Suprapubic skin (tissue), 4 donors: ENCODE results near the gene DZIP1L. TPM values are rescaled to one million over a fixed set of nuclear protein-coding genes. Genes with fewer than 3 reads are reported as not detected.

Experiments used
- DNase-seq, 2 donors: peaks; one replicate each; pipeline ENCODE4 v3.0.0-alpha.2; 2019; ENCODE audit warnings: low spot score in 2 of 2
- H3K27ac ChIP-seq: fragments of 200-600 bp; sonication (generic); one replicate; pipeline ENCODE4 v1.5.1; 2019
- H3K27me3 ChIP-seq: fragments of 200-600 bp; sonication (generic); one replicate; pipeline ENCODE4 v1.5.1; 2019
- H3K36me3 ChIP-seq: fragments of 200-600 bp; sonication (generic); one replicate; pipeline ENCODE4 v1.5.1; 2019
- H3K4me1 ChIP-seq: fragments of 200-600 bp; sonication (generic); one replicate; pipeline ENCODE4 v1.5.1; 2019
- H3K4me3 ChIP-seq: fragments of 200-600 bp; sonication (generic); one replicate; pipeline ENCODE4 v1.5.1; 2019; ENCODE audit warnings: mild to moderate bottlenecking
- H3K9me3 ChIP-seq: fragments of 200-600 bp; sonication (generic); one replicate; pipeline ENCODE4 v1.5.1; 2019
- EP300 ChIP-seq: sonication (generic); formaldehyde crosslinking; IDR thresholded peaks from one replicate; pipeline ENCODE4 v1.6.1; 2017; ENCODE audit warnings: antibody characterized with exemption
- POLR2A ChIP-seq, 2 donors: fragments of 450-650 bp; IDR thresholded peaks; one replicate each; pipeline ENCODE4 v1.6.1; 2017; ENCODE audit warnings: antibody characterized with exemption in 2 of 2, mild to moderate bottlenecking in 2 of 2, moderate library complexity in 2 of 2
- POLR2AphosphoS5 ChIP-seq, 3 donors: sonication (generic); formaldehyde crosslinking; IDR thresholded peaks; one replicate each; pipeline ENCODE4 v1.6.1; 2017; ENCODE audit warnings: antibody characterized with exemption in 3 of 3
- WGBS: methylation state at CpG from one replicate; pipeline ENCODE4 v1.1.5; 2018; 5-methylcytosine and 5-hydroxymethylcytosine counted together
- total RNA-seq, 4 donors: library from RNA; depleted of rRNA; stranded (reverse); fragments of >200 nt; gene quantifications; one replicate each; pipeline ENCODE4 v1.1.0, GENCODE V29; 2016
- TF ChIP-seq, protein P1 (sequence below), 2 donors: fragments of 200-600 bp in 1 of 2; fragments of 450-650 bp in 1 of 2; sonication (generic) in 1 of 2; IDR thresholded peaks; one replicate each; pipeline ENCODE4 v1.5.1; 2016 to 2019; ENCODE audit warnings: antibody characterized with exemption in 2 of 2, mild to moderate bottlenecking in 1 of 2, moderate library complexity in 1 of 2

DZIP1L gene
- total RNA-seq, 4 donors from 2014 or later = 16.4 to 129 (median 18.3) TPM

DNA sequence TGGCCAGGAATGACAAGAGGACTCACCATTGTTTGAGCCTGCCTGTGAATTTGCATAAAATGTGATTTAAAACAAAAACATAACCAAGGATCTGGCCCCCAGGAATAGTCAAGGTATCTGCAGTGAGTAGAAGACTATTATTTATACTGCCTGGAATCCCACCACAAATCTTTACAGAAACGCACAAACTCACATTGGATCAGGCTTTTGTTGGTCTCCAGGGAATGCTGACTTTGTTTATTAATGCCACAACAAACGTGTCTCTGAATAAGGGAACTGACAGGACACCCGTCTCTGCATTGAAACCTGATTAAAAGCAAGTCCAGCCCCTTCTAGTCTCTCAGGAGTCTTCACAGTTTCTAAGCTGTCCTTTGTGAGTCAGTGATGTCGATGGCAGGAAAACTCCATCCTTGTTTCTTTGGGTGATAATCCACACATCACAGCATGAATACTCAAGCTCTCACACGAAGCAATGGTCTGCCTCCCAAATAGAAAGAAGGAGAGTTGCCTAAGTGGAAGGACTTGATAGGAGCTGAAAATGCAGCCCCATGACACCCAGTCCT, 67.7 kb downstream of the DZIP1L start:
- 78% methylated on average over 5 of the region's 5 CpGs for WGBS
- H3K9me3 ChIP-seq = no peaks in the 10 kb centered on the region
- H3K27ac ChIP-seq = no peak overlapping the region
- H3K4me1 ChIP-seq = peaks cover 3% of the 10 kb centered on the region
- H3K4me3 ChIP-seq = no peak overlapping the region
- no peak for DNase-seq
- peaks cover 6% of the 10 kb centered on the region for H3K36me3 ChIP-seq
- TF ChIP-seq POLR2A (IDR thresholded peaks at IDR 0.05) (no peak), EP300 (no peak), POLR2AphosphoS5 (IDR thresholded peaks at IDR 0.05) (no peak)
- TF ChIP-seq, protein P1, sequence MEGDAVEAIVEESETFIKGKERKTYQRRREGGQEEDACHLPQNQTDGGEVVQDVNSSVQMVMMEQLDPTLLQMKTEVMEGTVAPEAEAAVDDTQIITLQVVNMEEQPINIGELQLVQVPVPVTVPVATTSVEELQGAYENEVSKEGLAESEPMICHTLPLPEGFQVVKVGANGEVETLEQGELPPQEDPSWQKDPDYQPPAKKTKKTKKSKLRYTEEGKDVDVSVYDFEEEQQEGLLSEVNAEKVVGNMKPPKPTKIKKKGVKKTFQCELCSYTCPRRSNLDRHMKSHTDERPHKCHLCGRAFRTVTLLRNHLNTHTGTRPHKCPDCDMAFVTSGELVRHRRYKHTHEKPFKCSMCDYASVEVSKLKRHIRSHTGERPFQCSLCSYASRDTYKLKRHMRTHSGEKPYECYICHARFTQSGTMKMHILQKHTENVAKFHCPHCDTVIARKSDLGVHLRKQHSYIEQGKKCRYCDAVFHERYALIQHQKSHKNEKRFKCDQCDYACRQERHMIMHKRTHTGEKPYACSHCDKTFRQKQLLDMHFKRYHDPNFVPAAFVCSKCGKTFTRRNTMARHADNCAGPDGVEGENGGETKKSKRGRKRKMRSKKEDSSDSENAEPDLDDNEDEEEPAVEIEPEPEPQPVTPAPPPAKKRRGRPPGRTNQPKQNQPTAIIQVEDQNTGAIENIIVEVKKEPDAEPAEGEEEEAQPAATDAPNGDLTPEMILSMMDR (IDR thresholded peaks at IDR 0.05) = no peak
- no peaks in the 10 kb centered on the region for H3K27me3 ChIP-seq

- Histone ChIP-seq H3K36me3 (peaks cover 6% of the 10 kb centered on the region), H3K27me3 (no peaks in the 10 kb centered on the region), H3K9me3 (no peaks in the 10 kb centered on the region), H3K4me1 (peaks cover 3% of the 10 kb centered on the region), H3K27ac (no peak overlapping the region), H3K4me3 (no peak overlapping the region)
- DNase-seq = no peak
- no peak for TF ChIP-seq POLR2AphosphoS5 (IDR thresholded peaks at IDR 0.05)
- TF ChIP-seq EP300 = no peak
- no peak for TF ChIP-seq POLR2A (IDR thresholded peaks at IDR 0.05)
- TF ChIP-seq, protein P1 (IDR thresholded peaks at IDR 0.05) = no peak
- 50% methylated on average over 3 of the region's 3 CpGs for WGBS
These were observed 68.5 kb downstream of the DZIP1L start for GRCh38 chr3:138046955-138047354.

GRCh38 chr3:138046085-138046484, 69.3 kb downstream of the DZIP1L start:
- H3K4me1 ChIP-seq = peaks cover 3% of the 10 kb centered on the region
- H3K9me3 ChIP-seq = no peaks in the 10 kb centered on the region
- H3K27ac ChIP-seq = no peak overlapping the region
- TF ChIP-seq EP300 (no peak), POLR2AphosphoS5 (IDR thresholded peaks at IDR 0.05) (no peak)
- TF ChIP-seq, protein P1 (IDR thresholded peaks at IDR 0.05) = no peak
- peaks cover 6% of the 10 kb centered on the region for H3K36me3 ChIP-seq
- no peaks in the 10 kb centered on the region for H3K27me3 ChIP-seq
- DNase-seq = no peak
- no peak overlapping the region for H3K4me3 ChIP-seq
- 92% methylated on average over 3 of the region's 3 CpGs for WGBS

DNA sequence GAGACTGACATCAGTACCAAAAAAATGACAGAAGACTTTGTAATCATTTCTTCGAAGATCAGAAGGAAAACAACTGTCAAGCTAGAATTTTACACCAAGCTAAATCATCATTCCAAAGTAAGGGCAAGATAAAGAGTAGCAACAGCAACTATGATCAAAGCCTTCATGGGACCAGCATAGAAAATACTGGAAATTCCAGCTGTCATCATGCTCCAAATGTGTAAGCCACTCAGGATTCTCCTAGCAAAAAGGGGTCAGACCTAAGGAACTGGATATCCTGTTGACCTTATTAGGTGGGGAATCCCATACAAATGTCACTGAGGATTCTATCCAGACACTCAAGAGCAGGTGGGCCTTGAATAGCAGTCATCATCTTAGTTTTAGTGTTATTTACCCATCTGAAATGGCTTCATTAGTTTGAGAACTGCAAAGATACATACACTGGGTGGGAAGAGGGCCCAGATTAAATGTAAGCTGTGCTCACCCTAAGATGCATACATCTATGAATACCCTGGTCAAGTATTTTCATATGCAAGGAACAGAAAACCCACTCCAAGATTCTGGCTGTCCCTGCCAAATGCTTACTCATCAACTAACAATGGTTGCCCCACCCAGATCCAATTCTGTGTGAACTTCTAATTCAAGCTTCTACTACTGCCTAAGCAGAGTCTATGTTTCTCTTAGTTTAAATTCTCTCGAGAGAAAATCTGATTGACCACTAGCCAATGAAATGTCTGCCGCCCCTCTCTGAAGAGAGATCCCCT, 72.0 kb downstream of the DZIP1L start:
- no peak for DNase-seq

DNA sequence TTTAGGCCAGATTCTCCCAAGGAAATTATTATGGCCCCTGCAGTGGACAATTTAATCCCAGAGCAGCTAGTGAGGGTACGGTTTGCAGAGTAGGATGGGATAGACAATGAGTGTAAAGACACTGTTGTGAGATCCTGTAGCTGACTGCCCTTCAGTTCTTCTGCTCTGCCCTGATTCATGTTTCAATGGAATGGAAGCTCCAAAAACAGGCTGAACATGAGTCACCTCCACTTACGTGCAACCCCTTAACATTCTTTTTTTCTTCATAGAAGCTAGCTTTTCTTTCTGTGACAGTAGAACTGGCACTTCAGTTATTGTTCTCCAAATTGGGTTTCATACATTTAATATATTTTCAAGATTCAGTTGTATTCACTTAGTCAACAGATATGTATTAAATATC, 73.4 kb downstream of the DZIP1L start:
- Histone ChIP-seq H3K4me3 (no peak overlapping the region), H3K27me3 (no peaks in the 10 kb centered on the region), H3K4me1 (peaks cover 3% of the 10 kb centered on the region), H3K27ac (no peak overlapping the region), H3K36me3 (no peaks in the 10 kb centered on the region), H3K9me3 (no peaks in the 10 kb centered on the region)
- no peak for DNase-seq
- TF ChIP-seq EP300 (no peak), POLR2A (IDR thresholded peaks at IDR 0.05) (no peak), POLR2AphosphoS5 (IDR thresholded peaks at IDR 0.05) (no peak)
- TF ChIP-seq, protein P1 (IDR thresholded peaks at IDR 0.05) = no peak
- 82% methylated on average over 2 of the region's 2 CpGs for WGBS

More for the DNA sequence above, 72.0 kb downstream of the DZIP1L start:
- 71% methylated on average over 3 of the region's 3 CpGs for WGBS
- Histone ChIP-seq H3K4me1 (peaks cover 3% of the 10 kb centered on the region), H3K9me3 (no peaks in the 10 kb centered on the region), H3K4me3 (no peak overlapping the region), H3K27ac (no peak overlapping the region), H3K36me3 (no peaks in the 10 kb centered on the region), H3K27me3 (no peaks in the 10 kb centered on the region)
- TF ChIP-seq POLR2A (IDR thresholded peaks at IDR 0.05) (no peak), EP300 (no peak), POLR2AphosphoS5 (IDR thresholded peaks at IDR 0.05) (no peak)
- TF ChIP-seq, protein P1 (IDR thresholded peaks at IDR 0.05) = no peak
